Esophagus squamous epithelium (tissue), 5 donors: ENCODE measurements around the gene CEMIP. TPM values are rescaled to one million over a fixed set of nuclear protein-coding genes. Genes with fewer than 3 reads are reported as not detected.

Experiments
- DNase-seq: peaks from one replicate; lab custom pipeline; 2025; lab: John Stamatoyannopoulos, UW
- H3K27ac ChIP-seq, 4 donors: fragments of 200-600 bp; sonication (generic); one replicate each; pipeline ENCODE4 v1.5.1; 2016 to 2019; ENCODE audit warnings: mild to moderate bottlenecking in 1 of 4
- H3K27me3 ChIP-seq, 4 donors: fragments of 200-600 bp; sonication (generic); 1 replicate in 3 of 4; 2 replicates in 1 of 4; pipeline versions ENCODE4 v1.5.1 to v1.6.0; 2017 to 2021; ENCODE audit warnings: antibody characterized with exemption in 1 of 4
- H3K36me3 ChIP-seq, 3 donors: fragments of 200-600 bp; sonication (generic); one replicate each; pipeline ENCODE4 v1.5.1; 2016 to 2019
- H3K4me1 ChIP-seq, 3 donors: fragments of 200-600 bp; sonication (generic); one replicate each; pipeline ENCODE4 v1.5.1; 2017 to 2019
- H3K4me3 ChIP-seq, 4 donors: fragments of 200-600 bp; sonication (generic); 1 replicate in 3 of 4; 2 replicates in 1 of 4; pipeline ENCODE4 v1.5.1; 2016 to 2019; ENCODE audit warnings: mild to moderate bottlenecking in 2 of 4, moderate library complexity in 1 of 4
- H3K9me3 ChIP-seq, 3 donors: fragments of 200-600 bp; sonication (generic); one replicate each; pipeline ENCODE4 v1.5.1; 2016 to 2019
- POLR2A ChIP-seq, 4 donors: fragments of 450-650 bp; IDR thresholded peaks; one replicate each; pipeline ENCODE4 v1.6.1; 2017; ENCODE audit warnings: antibody characterized with exemption in 4 of 4, mild to moderate bottlenecking in 4 of 4, moderate library complexity in 3 of 4
- WGBS, 2 donors: methylation state at CpG; one replicate each; pipeline ENCODE4 v1.1.5; 2018; 5-methylcytosine and 5-hydroxymethylcytosine counted together
- intact Hi-C: fragments of 100-400 bp; cut with DNase I; formaldehyde crosslinking; loops from one replicate; pipeline ENCODE4 v1.15.0; 2022
- total RNA-seq, 4 donors: library from RNA; depleted of rRNA; stranded (reverse); fragments of >200 nt; gene quantifications; one replicate each; pipeline ENCODE4 v1.1.0, GENCODE V29; 2016
- TF ChIP-seq, protein P1 (sequence below), 6 experiments: fragments of 450-650 bp in 4 of 6; fragments of 200-600 bp in 2 of 6; sonication (generic) in 2 of 6; IDR thresholded peaks; one replicate each; pipeline ENCODE4 v1.5.1; 2016 to 2019; ENCODE audit warnings: antibody characterized with exemption in 6 of 6, mild to moderate bottlenecking in 4 of 6, moderate library complexity in 4 of 6
- donor health status: DM: yes; HTN: yes; CAD: no.

The CEMIP gene
- total RNA-seq, 4 donors from 2014 or later, result 2.8 to 13.5 (median 7.6) TPM

DNA sequence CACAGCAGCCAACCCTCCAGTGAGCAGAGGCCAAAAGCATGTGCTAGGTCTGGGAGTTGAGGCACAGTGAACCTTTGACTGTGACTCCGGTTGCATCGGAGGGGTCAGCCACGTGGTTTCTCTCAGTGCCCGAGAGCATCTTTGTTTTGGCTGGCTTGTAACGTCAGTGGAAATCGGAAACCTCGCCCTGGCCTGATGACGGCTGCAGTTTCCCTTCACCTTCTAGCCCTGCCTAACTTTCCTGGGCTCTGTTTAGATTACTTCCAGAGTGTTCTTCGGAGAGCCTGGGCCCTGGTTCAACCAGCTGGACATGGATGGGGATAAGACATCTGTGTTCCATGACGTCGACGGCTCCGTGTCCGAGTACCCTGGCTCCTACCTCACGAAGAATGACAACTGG lies 153.8 kb downstream of the CEMIP start:
- TF ChIP-seq, protein P1, sequence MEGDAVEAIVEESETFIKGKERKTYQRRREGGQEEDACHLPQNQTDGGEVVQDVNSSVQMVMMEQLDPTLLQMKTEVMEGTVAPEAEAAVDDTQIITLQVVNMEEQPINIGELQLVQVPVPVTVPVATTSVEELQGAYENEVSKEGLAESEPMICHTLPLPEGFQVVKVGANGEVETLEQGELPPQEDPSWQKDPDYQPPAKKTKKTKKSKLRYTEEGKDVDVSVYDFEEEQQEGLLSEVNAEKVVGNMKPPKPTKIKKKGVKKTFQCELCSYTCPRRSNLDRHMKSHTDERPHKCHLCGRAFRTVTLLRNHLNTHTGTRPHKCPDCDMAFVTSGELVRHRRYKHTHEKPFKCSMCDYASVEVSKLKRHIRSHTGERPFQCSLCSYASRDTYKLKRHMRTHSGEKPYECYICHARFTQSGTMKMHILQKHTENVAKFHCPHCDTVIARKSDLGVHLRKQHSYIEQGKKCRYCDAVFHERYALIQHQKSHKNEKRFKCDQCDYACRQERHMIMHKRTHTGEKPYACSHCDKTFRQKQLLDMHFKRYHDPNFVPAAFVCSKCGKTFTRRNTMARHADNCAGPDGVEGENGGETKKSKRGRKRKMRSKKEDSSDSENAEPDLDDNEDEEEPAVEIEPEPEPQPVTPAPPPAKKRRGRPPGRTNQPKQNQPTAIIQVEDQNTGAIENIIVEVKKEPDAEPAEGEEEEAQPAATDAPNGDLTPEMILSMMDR (IDR thresholded peaks at IDR 0.05), result no peak
- TF ChIP-seq POLR2A (IDR thresholded peaks at IDR 0.05), result no peak
- 78% methylated on average over 14 of the region's 15 CpGs; no CpG with 5 or more reads in 1 of the 2 donors for WGBS, 2 donors
- DNase-seq, result no peak
- no peak overlapping the region for H3K27ac ChIP-seq
- intact Hi-C loops, result loop anchor here (10.0 kb wide), 1 partner anchor 148 kb away; no protein-coding TSS in a partner anchor
- no peak overlapping the region for H3K4me3 ChIP-seq
- H3K9me3 ChIP-seq, result no peaks in the 10 kb centered on the region
- peaks cover 0 to 64% (median 0%) of the 10 kb centered on the region in 3 donors for H3K36me3 ChIP-seq
- no peaks in the 10 kb centered on the region for H3K27me3 ChIP-seq
- H3K4me1 ChIP-seq, result no peaks in the 10 kb centered on the region

DNA sequence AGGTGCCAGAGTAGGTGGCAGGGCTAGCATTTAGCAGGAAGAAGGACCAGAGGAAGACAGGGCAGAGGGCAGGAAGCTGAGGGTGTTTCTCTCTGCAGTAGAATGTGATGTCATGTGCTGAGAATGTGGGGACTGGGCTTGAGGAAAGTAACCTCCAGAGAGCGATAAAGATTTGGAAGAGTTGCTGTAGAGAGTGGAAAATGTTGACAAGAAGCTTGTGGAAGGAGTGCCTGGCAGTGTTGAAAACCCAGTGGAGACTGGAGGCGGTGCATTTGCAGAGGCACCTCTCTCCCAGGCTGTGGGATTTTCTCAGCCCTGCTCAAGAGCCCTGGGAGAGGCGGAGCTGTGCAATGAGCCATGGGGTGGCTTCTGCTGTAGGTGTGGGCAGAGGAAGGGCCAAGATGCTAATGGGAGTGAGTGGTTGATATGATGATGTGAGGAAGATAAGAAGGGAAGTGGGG lies 155.6 kb downstream of the CEMIP start:
- intact Hi-C loops, result loop anchor here (10.0 kb wide), 1 partner anchor 150 kb away; no protein-coding TSS in a partner anchor
- WGBS, 2 donors, result 89 to 90% methylated on average over 3 of the region's 3 CpGs
- Histone ChIP-seq H3K9me3 (no peaks in the 10 kb centered on the region), H3K36me3 (peaks cover 0 to 60% (median 0%) of the 10 kb centered on the region in 3 donors), H3K4me3 (no peak overlapping the region), H3K27ac (no peak overlapping the region), H3K4me1 (no peaks in the 10 kb centered on the region), H3K27me3 (no peaks in the 10 kb centered on the region)
- TF ChIP-seq, protein P1 (IDR thresholded peaks at IDR 0.05), result no peak
- no peak for DNase-seq

DNA sequence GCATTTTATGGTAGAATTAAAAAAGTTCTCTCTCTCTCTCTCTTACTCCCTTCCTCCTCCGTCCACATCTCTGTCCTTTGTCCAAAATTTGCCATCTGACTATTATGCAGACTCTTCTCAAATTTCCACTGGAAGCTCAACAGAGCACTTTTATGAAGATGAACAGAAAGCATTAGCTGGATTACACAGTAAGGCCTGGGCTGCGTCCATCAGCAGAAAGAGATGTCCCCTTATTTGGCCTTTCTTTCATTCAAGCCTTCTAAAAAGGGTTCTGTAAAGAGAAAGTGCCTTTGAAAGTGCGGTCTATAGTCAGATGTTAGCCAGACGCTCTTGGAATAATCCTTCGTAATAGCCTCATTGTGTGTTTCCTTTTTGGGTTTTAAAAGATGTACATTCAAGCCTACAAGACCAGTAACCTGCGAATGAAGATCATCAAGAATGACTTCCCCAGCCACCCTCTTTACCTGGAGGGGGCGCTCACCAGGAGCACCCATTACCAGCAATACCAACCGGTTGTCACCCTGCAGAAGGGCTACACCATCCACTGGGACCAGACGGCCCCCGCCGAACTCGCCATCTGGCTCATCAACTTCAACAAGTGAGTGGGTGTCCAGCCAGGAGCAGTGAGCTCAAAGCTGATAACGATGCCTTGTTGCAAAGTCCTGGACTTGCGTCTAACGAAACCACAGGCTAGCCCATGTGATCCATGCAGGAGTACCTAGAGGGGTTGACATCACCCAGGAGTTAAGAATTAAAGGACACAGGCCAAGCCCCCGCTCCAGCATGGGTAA lies 157.3 kb downstream of the CEMIP start:
- Histone ChIP-seq H3K4me3 (no peak overlapping the region), H3K27ac (no peak overlapping the region), H3K27me3 (no peaks in the 10 kb centered on the region), H3K9me3 (no peaks in the 10 kb centered on the region), H3K36me3 (peaks cover 0 to 61% (median 2%) of the 10 kb centered on the region in 3 donors), H3K4me1 (no peaks in the 10 kb centered on the region)
- intact Hi-C loops, result loop anchor here (10.0 kb wide), 1 partner anchor 152 kb away; no protein-coding TSS in a partner anchor
- WGBS, 2 donors, result 88 to 89% methylated on average over 8 to 16 of the region's 16 CpGs
- no peak for DNase-seq
- TF ChIP-seq POLR2A (IDR thresholded peaks at IDR 0.05), result no peak
- TF ChIP-seq, protein P1 (IDR thresholded peaks at IDR 0.05), result no peak

DNA sequence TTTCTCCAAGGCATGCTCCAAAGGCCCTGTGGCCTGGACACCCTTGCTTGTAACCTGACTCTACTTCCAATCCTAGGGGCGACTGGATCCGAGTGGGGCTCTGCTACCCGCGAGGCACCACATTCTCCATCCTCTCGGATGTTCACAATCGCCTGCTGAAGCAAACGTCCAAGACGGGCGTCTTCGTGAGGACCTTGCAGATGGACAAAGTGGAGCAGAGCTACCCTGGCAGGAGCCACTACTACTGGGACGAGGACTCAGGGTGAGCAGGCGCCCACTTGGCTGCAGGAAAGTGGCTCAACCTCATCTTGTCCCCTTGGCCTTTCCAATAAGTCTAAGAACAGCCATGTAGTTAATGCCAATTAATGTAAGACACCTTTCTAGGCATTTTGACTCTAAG lies 158.5 kb downstream of the CEMIP start:
- Histone ChIP-seq H3K36me3 (peaks cover 0 to 65% (median 8%) of the 10 kb centered on the region in 3 donors), H3K4me1 (no peaks in the 10 kb centered on the region), H3K4me3 (no peak overlapping the region), H3K9me3 (no peaks in the 10 kb centered on the region), H3K27ac (no peak overlapping the region), H3K27me3 (no peaks in the 10 kb centered on the region)
- intact Hi-C loops, result loop anchor here (10.0 kb wide), 1 partner anchor 153 kb away; no protein-coding TSS in a partner anchor
- no peak for DNase-seq
- no peak for TF ChIP-seq POLR2A (IDR thresholded peaks at IDR 0.05)
- TF ChIP-seq, protein P1 (IDR thresholded peaks at IDR 0.05), result no peak
- 95 to 96% methylated on average over 5 to 12 of the region's 12 CpGs for WGBS, 2 donors

DNA sequence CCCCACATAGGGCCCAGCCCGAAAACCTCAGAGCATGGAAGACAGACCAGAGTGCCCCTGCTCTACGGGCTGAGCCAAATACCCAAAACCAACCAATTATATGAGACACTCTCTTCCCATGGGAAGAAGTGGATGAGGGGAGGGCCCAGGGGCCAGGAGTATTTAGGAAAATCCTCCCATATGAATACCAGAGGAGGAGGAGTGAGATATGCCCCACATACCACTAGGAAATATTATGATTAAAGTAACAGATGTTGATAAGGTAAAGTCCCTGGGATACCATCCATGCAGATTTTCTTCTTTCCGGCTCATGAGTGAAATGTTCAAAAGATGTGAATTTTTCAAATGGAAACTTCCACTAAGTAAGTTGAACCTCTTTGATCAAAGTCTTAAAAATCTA lies 160.0 kb downstream of the CEMIP start:
- Histone ChIP-seq H3K9me3 (no peaks in the 10 kb centered on the region), H3K36me3 (peaks cover 0 to 80% (median 8%) of the 10 kb centered on the region in 3 donors), H3K27ac (no peak overlapping the region), H3K4me1 (no peaks in the 10 kb centered on the region), H3K4me3 (no peak overlapping the region), H3K27me3 (no peaks in the 10 kb centered on the region)
- TF ChIP-seq, protein P1 (IDR thresholded peaks at IDR 0.05), result no peak
- no peak for TF ChIP-seq POLR2A (IDR thresholded peaks at IDR 0.05)
- WGBS, 2 donors, result 82 to 98% methylated on average over 2 to 3 of the region's 3 CpGs
- no peak for DNase-seq
- intact Hi-C loops, result loop anchor here (10.0 kb wide), 1 partner anchor 154 kb away; no protein-coding TSS in a partner anchor
